ENCODE results near the gene SPRR2E. TPM values are rescaled to one million over a fixed set of nuclear protein-coding genes. Genes with fewer than 3 reads are reported as not detected.
"Not testable (repeated sequence)": the region's sequence is repeated elsewhere in the genome, so short reads cannot be mapped to it uniquely, and the experiment has no call there.

The SPRR2E gene
- total and polyA plus RNA-seq, 4 experiments from 2014 or later, result not detected

DNA sequence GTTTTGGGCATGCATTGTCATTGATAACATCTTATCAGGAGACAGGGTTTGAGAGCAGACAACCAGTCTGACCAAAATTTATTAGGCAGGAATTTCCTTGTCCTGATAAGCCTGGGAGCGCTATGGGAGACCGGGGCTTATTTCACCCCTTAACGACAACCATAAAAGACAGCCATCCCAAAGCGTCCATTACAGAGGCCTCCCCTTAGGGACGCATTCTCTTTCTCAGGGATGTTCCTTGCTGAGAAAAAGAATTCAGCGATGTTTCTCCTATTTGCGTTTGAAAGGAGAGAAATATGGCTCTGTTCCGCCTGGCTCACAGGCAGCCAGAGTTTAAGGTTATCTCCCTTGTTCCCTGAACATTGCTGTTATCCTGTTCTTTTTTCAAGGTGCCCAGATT lies 29.5 kb upstream of the SPRR2E start:
- H3K36me3 Mint-ChIP-seq; CTCF ChIA-PET (ENCODE audit: partially characterized antibody); POLR2A ChIA-PET (ENCODE audit: partially characterized antibody); H3K4me3 ChIP-seq (ENCODE audit: low read length in 2 of 2); H3K9me3 ChIP-seq (ENCODE audit: control insufficient read depth in 1 of 2, low read length in 2 of 2); H3K4me1 ChIP-seq (ENCODE audit: insufficient read depth, low read length); H3K27ac Mint-ChIP-seq; H3K4me1 Mint-ChIP-seq; H3K27ac ChIP-seq (ENCODE audit: low read depth, low read length); DNase-seq; intact Hi-C loops (cut with micrococcal nuclease); H3K4me3 Mint-ChIP-seq; H3K36me3 ChIP-seq (ENCODE audit: insufficient read depth, low read length); H3K27me3 ChIP-seq (ENCODE audit: insufficient read depth, low read length): not testable (repeated sequence)
- H3K27me3 Mint-ChIP-seq, result peaks cover 8 to 11% of the 10 kb centered on the region in 2 donors
- peaks cover 0 to 30% (median 20%) of the 10 kb centered on the region in 8 donors for H3K9me3 Mint-ChIP-seq

DNA sequence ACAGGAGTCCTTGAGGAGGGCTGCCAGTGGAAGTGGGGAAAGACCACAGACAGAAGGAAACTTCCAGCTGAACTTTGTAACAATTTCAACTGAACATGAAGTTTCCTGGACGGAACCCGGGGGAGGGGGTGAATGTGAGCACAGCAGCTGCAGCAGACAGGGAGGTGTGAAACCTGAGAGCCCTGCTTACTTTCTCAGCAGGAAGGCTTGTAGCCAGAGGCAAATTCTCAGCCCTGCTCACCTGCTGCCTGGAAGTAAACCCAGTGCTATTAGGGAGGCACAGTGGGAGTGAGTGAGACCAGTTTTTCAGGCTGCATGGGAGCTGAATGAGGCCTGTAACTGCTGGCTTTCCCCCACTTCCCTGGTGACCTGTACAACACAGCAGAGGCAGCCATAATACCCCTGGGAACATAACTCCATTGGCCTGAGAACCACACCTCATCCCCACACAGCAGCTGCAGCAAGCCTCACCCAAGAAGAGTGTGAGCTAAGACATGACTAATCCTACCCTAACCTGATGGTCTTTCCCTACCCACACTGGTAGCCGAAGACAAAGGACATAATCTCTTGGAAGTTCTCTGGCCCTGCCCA lies 28.6 kb upstream of the SPRR2E start:
- peaks cover 11% of the 10 kb centered on the region in 2 donors for H3K27me3 Mint-ChIP-seq
- no peaks in the 10 kb centered on the region for H3K4me1 ChIP-seq (ENCODE audit: insufficient read depth, low read length)
- no peaks in the 10 kb centered on the region for H3K4me1 Mint-ChIP-seq
- no peak for DNase-seq
- H3K36me3 Mint-ChIP-seq, result no peaks in the 10 kb centered on the region
- no peaks in the 10 kb centered on the region for H3K27me3 ChIP-seq (ENCODE audit: insufficient read depth, low read length)
- CTCF ChIA-PET (ENCODE audit: partially characterized antibody), result no interaction called here
- intact Hi-C loops (cut with micrococcal nuclease), result no loop called here
- H3K4me3 Mint-ChIP-seq, result no peak overlapping the region
- H3K9me3 ChIP-seq (ENCODE audit: control insufficient read depth in 1 of 2, low read length in 2 of 2), result no peaks in the 10 kb centered on the region
- POLR2A ChIA-PET (ENCODE audit: partially characterized antibody), result no interaction called here
- H3K4me3 ChIP-seq (ENCODE audit: low read length in 2 of 2), result no peak overlapping the region
- no peak overlapping the region for H3K27ac ChIP-seq (ENCODE audit: low read depth, low read length)
- H3K36me3 ChIP-seq (ENCODE audit: insufficient read depth, low read length), result no peaks in the 10 kb centered on the region
- H3K27ac Mint-ChIP-seq, result no peak overlapping the region
- H3K9me3 Mint-ChIP-seq, result peaks cover 0 to 30% (median 20%) of the 10 kb centered on the region in 8 donors

DNA sequence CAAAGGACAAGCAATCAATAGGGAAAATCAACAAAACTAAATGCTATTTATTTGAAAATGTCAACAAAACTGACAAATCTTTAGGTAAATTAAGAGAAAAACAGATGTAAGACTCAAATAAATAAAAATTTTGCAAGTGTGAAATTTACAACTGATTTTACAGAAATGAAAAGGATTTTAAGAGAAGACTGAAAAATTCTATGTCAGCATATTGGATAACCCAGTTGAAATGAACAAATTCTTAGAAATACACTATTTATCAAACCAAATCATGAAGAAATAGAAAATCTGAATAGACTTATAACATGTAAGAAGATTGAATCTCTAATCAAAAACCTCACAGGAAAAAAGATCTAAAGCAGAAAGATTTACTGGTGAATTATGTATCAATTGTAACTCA lies 26.6 kb upstream of the SPRR2E start:
- Mint-ChIP-seq H3K27me3 (peaks cover 11% of the 10 kb centered on the region in 2 donors), H3K4me1 (no peaks in the 10 kb centered on the region), H3K36me3 (no peaks in the 10 kb centered on the region), H3K9me3 (peaks cover 0 to 27% (median 18%) of the 10 kb centered on the region in 8 donors), H3K27ac (no peak overlapping the region), H3K4me3 (no peak overlapping the region)
- no peaks in the 10 kb centered on the region for H3K36me3 ChIP-seq (ENCODE audit: insufficient read depth, low read length)
- no peak overlapping the region for H3K27ac ChIP-seq (ENCODE audit: low read depth, low read length)
- H3K4me3 ChIP-seq (ENCODE audit: low read length in 2 of 2), result no peak overlapping the region
- intact Hi-C loops (cut with micrococcal nuclease), result no loop called here
- no peaks in the 10 kb centered on the region for H3K9me3 ChIP-seq (ENCODE audit: control insufficient read depth in 1 of 2, low read length in 2 of 2)
- H3K4me1 ChIP-seq (ENCODE audit: insufficient read depth, low read length), result no peaks in the 10 kb centered on the region
- ChIA-PET POLR2A (ENCODE audit: partially characterized antibody) (no interaction called here), CTCF (ENCODE audit: partially characterized antibody) (no interaction called here)
- no peaks in the 10 kb centered on the region for H3K27me3 ChIP-seq (ENCODE audit: insufficient read depth, low read length)
- no peak for DNase-seq

DNA sequence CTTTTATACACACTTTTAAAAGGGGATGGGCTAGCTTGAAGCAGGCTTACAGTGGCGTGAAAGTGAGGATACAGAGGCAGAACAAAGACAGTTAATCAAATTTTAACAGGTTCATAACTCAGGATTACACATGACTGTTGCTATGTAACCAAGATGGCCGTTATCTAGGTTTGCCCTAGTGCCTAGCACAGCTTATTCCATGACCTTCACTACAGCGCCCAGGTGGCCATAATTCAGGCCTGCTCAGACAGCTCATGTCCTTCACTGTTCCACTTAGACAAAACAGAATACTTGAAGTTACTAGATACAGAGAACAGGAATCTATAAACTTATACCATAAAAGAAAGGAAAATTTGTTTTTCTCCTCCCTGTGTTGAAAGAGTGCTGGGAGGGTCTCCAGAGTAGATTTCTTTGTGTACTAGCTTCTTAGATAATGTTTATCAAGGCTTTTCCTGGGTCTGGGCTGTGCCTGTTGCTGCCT lies 25.2 kb upstream of the SPRR2E start:
- Histone ChIP-seq H3K4me3 (ENCODE audit: low read length in 2 of 2) (no peak overlapping the region), H3K36me3 (ENCODE audit: insufficient read depth, low read length) (no peaks in the 10 kb centered on the region), H3K4me1 (ENCODE audit: insufficient read depth, low read length) (no peaks in the 10 kb centered on the region), H3K27me3 (ENCODE audit: insufficient read depth, low read length) (no peaks in the 10 kb centered on the region), H3K9me3 (ENCODE audit: control insufficient read depth in 1 of 2, low read length in 2 of 2) (no peaks in the 10 kb centered on the region), H3K27ac (ENCODE audit: low read depth, low read length) (no peak overlapping the region)
- ChIA-PET CTCF (ENCODE audit: partially characterized antibody) (no interaction called here), POLR2A (ENCODE audit: partially characterized antibody) (no interaction called here)
- no peak overlapping the region for H3K27ac Mint-ChIP-seq
- H3K4me3 Mint-ChIP-seq, result no peak overlapping the region
- H3K36me3 Mint-ChIP-seq, result no peaks in the 10 kb centered on the region
- H3K27me3 Mint-ChIP-seq, result peaks cover 11 to 15% of the 10 kb centered on the region in 2 donors
- peaks cover 0 to 13% (median 5%) of the 10 kb centered on the region in 8 donors for H3K9me3 Mint-ChIP-seq
- no peaks in the 10 kb centered on the region for H3K4me1 Mint-ChIP-seq
- intact Hi-C loops (cut with micrococcal nuclease), result no loop called here
- DNase-seq, result no peak

DNA sequence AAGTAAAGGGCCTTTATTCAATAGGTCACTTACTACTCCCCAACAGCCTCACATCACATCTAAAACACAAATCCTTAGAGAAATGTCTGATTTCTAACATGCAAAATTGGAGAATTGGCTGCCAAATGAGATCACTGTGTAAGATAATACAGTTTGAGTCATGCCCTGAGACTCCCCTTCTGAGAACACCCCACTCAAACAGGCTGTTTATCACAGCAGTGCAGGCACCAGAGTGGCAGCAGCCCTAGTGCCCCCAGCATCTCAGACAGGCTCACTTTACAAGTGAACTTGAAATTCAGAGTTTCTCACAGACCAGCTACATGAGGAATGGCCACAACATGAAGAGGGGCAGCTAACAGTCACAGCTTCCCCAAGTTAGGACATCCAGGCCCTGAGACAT lies 20.9 kb upstream of the SPRR2E start:
- H3K4me1 ChIP-seq (ENCODE audit: insufficient read depth, low read length); H3K4me1 Mint-ChIP-seq; H3K4me3 Mint-ChIP-seq; H3K27ac ChIP-seq (ENCODE audit: low read depth, low read length); H3K36me3 Mint-ChIP-seq; H3K4me3 ChIP-seq (ENCODE audit: low read length in 2 of 2); H3K27ac Mint-ChIP-seq; H3K27me3 ChIP-seq (ENCODE audit: insufficient read depth, low read length); intact Hi-C loops (cut with micrococcal nuclease); CTCF ChIA-PET (ENCODE audit: partially characterized antibody); H3K36me3 ChIP-seq (ENCODE audit: insufficient read depth, low read length); H3K9me3 Mint-ChIP-seq; DNase-seq; POLR2A ChIA-PET (ENCODE audit: partially characterized antibody); H3K9me3 ChIP-seq (ENCODE audit: control insufficient read depth in 1 of 2, low read length in 2 of 2): not testable (repeated sequence)
- peaks cover 10 to 15% of the 10 kb centered on the region in 2 donors for H3K27me3 Mint-ChIP-seq

DNA sequence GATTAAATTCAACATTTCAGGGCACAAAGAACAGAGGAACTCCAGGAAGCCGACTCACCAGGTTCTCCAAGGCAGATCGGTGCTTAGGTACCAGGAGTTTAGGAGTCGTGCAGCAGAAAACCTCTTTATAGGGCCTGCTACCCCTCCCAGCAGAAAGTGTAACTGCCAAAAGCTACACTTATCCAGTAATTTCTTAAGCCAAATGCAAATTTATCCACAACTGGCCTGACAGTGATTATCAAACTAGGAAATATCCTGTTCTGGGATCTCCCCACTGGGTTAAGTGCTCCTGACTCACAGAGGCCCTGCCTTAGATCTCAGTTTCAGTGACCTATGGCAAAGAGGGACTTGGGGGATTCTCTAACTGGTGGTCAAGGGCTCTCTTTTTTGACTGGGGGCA lies 19.1 kb upstream of the SPRR2E start, which contains the start of gene SPRR2F:
SPRR2F (minus strand) TSS at position 101 of the 400 bp plus-strand sequence. CDS start 783 bp downstream, outside the sequence.
- H3K36me3 Mint-ChIP-seq, result no peaks in the 10 kb centered on the region
- no peak for DNase-seq
- Histone ChIP-seq H3K4me3 (ENCODE audit: low read length in 2 of 2) (no peak within 1 kb of the TSS), H3K4me1 (ENCODE audit: insufficient read depth, low read length) (no peaks in the 10 kb centered on the region), H3K27me3 (ENCODE audit: insufficient read depth, low read length) (no peaks in the 10 kb centered on the region), H3K27ac (ENCODE audit: low read depth, low read length) (no peak within 1 kb of the TSS), H3K9me3 (ENCODE audit: control insufficient read depth in 1 of 2, low read length in 2 of 2) (no peaks in the 10 kb centered on the region), H3K36me3 (ENCODE audit: insufficient read depth, low read length) (no peaks in the 10 kb centered on the region)
- H3K4me3 Mint-ChIP-seq, result no peak within 1 kb of the TSS
- ChIA-PET POLR2A (ENCODE audit: partially characterized antibody) (no interaction called here), CTCF (ENCODE audit: partially characterized antibody) (no interaction called here)
- intact Hi-C loops (cut with micrococcal nuclease), result no loop called here
- peaks cover 5 to 8% of the 10 kb centered on the region in 2 donors for H3K27me3 Mint-ChIP-seq
- H3K4me1 Mint-ChIP-seq, result no peaks in the 10 kb centered on the region
- H3K27ac Mint-ChIP-seq, result no peak within 1 kb of the TSS
- peaks cover 0 to 5% (median under 1%) of the 10 kb centered on the region in 8 donors for H3K9me3 Mint-ChIP-seq

DNA sequence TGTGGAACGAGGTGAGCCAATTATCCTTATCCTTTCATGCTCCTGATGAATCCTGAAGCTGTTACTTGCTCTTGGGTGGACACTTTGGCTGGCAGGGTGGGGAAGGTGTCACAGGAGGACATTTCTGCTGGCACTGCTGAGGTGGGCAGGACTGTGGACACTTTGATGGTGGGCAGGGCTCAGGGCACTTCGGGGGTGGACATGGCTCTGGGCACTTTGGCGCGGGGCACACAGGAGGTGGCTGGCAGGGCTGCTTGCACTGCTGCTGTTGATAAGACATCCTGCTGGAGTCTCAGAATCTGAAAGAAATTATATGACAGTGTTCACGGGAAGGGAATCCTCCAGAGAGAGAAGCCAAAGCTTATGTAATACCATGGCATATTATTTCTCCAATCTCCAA lies 18.1 kb upstream of the SPRR2E start:
- H3K9me3 ChIP-seq (ENCODE audit: control insufficient read depth in 1 of 2, low read length in 2 of 2); H3K4me3 ChIP-seq (ENCODE audit: low read length in 2 of 2); H3K27ac ChIP-seq (ENCODE audit: low read depth, low read length); H3K27me3 Mint-ChIP-seq; H3K36me3 ChIP-seq (ENCODE audit: insufficient read depth, low read length); H3K4me3 Mint-ChIP-seq; CTCF ChIA-PET (ENCODE audit: partially characterized antibody); H3K27me3 ChIP-seq (ENCODE audit: insufficient read depth, low read length); DNase-seq; H3K4me1 Mint-ChIP-seq; H3K4me1 ChIP-seq (ENCODE audit: insufficient read depth, low read length); H3K9me3 Mint-ChIP-seq; POLR2A ChIA-PET (ENCODE audit: partially characterized antibody); intact Hi-C loops (cut with micrococcal nuclease); H3K27ac Mint-ChIP-seq; H3K36me3 Mint-ChIP-seq: not testable (repeated sequence)

DNA sequence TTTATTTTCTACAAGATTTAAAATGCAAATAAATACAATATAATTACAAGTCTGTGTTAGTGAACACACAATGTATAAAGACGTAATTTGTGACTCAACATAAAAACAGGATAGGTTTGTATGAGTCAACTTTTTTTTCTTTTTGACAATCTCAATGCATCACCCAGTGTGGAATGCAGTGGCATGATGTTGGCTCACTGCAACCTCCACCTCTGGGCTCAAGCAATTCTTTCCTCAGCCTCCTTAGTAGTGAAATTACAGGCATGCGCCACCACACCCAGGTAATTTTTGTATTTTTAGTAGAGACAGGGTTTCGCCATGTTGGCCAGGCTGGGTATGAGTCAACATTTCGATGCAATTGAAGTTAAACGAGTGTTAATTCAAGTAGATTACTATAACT lies 5.9 kb upstream of the SPRR2E start:
- no peak for DNase-seq
- Histone ChIP-seq H3K4me3 (ENCODE audit: low read length in 2 of 2) (no peak overlapping the region), H3K36me3 (ENCODE audit: insufficient read depth, low read length) (no peaks in the 10 kb centered on the region), H3K9me3 (ENCODE audit: control insufficient read depth in 1 of 2, low read length in 2 of 2) (no peaks in the 10 kb centered on the region), H3K4me1 (ENCODE audit: insufficient read depth, low read length) (no peaks in the 10 kb centered on the region), H3K27me3 (ENCODE audit: insufficient read depth, low read length) (peaks cover 8% of the 10 kb centered on the region), H3K27ac (ENCODE audit: low read depth, low read length) (no peak overlapping the region)
- POLR2A ChIA-PET (ENCODE audit: partially characterized antibody), result no interaction called here
- CTCF ChIA-PET (ENCODE audit: partially characterized antibody), result no interaction called here
- Mint-ChIP-seq H3K4me3 (no peak overlapping the region), H3K27me3 (peaks cover 10 to 20% of the 10 kb centered on the region in 2 donors), H3K9me3 (peaks cover 0 to 3% (median 0%) of the 10 kb centered on the region in 8 donors), H3K4me1 (no peaks in the 10 kb centered on the region), H3K27ac (no peak overlapping the region), H3K36me3 (no peaks in the 10 kb centered on the region)
- intact Hi-C loops (cut with micrococcal nuclease), result no loop called here
